Effector CD8-positive, alpha-beta T cell (primary cell): ENCODE results near the gene KIRREL3.

Experiments used
- DNase-seq: peaks from one replicate; lab custom pipeline; 2025; lab: John Stamatoyannopoulos, UW

KIRREL3 gene

GRCh38 chr11:126529037-126529436 is 471.5 kb downstream of the KIRREL3 start:
- DNase-seq = no peak

GRCh38 chr11:126528075-126528474 is 472.5 kb downstream of the KIRREL3 start:
- no peak for DNase-seq

DNA sequence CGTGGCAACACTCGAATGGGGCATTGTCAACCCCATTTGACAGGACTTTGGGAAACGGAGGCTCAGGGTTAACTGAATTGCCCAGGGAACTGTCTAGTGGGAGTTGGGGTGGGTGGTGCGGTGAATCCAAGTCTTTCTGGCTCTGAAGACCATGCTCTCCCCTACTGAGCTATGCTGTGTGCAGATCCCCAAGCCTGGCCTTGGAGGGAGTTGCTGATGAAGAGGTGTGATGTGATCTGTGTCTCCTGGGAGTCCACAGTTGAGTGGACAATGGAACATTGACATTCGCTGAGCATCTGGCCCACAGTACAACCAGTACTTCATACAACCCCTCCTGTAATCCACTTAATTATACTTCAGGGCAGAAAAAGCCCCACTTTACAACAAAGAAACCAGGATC is 472.9 kb downstream of the KIRREL3 start:
- DNase-seq = no peak

GRCh38 chr11:126526471-126526870 is 474.1 kb downstream of the KIRREL3 start:
- DNase-seq = no peak

DNA sequence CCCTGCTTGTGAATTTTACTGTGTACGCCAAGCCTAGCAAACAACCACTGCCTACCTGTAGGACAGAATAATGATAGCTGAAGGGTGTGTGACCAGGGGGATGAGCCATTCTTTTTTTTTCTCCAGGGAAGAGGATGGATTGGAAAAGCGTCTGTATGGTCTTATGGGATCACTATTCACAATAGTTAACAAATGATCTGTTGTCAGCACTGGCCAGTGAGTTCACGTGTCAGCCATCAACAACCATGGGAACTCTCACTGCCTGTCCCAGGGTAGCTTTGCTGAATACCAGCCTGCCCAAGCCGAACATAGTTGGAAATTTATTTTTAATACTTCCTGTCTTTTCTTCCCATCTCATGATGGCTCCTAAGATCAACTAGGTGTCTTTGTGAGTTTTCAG is 474.9 kb downstream of the KIRREL3 start:
- no peak for DNase-seq

DNA sequence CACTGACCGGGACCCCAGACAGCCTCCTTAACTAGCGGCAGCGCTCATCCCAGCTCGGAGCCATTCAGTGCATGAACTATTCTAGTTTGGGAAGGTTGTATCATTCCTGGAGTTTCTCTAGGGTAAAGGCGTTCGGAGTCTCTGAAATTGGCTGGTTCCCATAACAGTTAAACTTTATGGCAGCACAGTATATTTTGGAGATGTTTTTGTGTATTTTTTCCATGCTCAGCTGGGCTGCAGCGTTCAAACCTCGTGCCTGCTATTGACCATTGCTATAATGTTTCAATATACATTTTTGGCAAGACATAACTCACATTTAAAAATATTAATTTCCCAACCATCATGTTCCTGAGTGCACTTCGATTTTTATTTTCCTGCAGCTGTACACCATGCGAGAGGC is 475.4 kb downstream of the KIRREL3 start:
- no peak for DNase-seq

GRCh38 chr11:126523441-126524205 is 476.9 kb downstream of the KIRREL3 start:
- DNase-seq = no peak

DNA sequence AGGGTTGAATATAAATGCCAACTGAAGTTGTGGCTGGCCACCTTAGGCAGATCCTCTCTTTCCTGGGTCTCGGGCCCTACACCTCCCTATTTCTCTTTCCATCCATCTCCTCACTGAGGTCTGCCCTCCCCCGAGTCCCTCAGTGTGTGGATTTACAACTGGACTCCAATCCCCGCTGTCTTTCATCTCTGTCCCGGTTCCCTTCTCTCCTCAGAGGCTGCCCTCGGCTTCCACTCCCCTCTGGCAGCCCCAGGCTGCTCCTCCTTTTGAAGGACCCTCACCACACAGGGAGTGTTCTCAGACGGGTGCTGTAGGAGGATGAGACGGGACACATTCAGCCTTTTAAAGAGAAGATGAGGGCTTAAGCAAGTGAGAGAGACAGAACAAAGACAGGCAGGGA is 478.0 kb downstream of the KIRREL3 start:
- no peak for DNase-seq

DNA sequence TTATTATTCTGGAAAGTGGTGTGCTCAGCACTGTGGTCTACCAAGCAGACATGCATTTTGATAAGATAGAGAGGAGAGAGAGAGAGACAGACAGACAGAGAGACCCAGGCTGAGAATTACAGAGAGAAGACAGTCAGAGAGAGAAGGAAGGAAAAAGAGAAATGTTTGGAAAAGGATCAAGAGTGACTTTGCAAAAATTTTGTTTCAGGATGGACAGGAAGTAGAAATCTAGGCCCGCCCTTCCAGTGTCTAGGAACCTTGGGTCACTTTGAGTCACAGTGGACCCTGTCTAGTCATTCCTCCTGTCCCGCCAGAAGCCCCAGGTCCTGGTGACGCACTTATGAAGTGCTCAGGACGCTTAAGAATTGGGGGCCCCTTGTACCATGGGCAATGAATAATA is 478.4 kb downstream of the KIRREL3 start:
- no peak for DNase-seq

DNA sequence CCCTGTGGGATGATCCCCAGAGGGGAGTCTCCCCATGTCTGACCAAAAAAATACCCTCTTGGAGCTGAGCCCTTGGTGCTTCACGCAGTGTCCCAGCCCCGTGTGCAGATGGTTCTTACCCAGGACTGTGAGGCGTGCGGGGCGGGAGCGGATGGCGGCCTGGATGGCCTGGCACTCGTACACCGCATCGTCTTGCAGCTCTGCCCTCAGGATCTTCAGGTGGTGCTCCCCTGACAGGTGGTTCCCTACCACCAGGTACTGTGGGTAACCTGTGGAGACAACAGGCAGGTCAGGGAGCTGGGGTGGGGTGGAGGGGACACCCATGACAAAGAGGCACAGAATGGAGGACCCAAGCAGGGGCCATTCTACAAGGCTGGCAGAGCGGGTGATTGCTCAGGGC is 479.4 kb downstream of the KIRREL3 start:
- DNase-seq = no peak

GRCh38 chr11:126519764-126520734 is 480.5 kb downstream of the KIRREL3 start:
- DNase-seq = no peak

- DNase-seq = no peak
These were observed 481.4 kb downstream of the KIRREL3 start for GRCh38 chr11:126518972-126519690.

DNA sequence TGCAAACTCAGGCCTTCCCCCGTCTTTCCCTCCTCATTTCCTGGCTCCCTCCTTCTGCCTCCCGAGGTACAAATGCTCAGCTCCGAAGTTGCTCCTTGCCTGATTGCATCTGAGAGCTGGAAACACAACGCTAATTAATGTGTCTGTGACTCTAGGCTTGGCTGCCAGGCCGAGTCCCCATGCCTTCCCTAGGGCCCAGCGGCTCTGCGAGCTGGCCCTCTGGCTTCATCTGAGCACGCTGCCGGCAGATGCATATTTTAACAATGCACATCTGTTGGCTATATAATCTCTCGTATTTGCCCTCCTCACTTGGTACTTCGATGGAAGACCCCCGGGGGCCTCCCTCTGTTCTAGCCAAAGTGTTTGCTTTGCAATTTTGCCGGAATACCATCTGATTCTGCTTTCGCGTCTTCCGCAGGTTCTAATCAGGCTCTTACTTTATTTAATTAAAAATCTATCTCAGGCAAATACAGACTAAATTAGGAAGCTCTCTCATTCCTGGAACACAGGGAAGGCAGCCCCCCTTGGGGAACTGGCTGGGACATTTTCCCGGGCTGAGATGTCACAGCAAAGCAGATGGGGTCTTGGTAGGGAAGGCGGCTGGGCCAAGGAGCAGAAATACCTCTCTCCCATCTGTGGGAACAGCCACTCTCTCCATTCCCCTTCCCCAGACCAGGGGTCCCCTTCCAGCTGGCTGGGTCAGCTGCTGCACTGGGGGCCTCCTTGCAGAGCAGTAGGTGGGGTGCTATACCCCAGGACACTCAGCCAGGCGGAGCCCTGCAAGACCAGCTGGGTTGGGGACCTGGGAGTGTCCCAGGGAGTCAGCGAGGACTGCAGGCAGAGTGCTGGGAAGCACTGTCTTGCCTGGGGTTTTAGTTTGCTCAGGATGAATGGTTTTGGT is 482.2 kb downstream of the KIRREL3 start:
- no peak for DNase-seq

- no peak for DNase-seq
These were observed 485.1 kb downstream of the KIRREL3 start for GRCh38 chr11:126515501-126515900.

- DNase-seq = no peak
These were observed 486.4 kb downstream of the KIRREL3 start for GRCh38 chr11:126514061-126514693.

GRCh38 chr11:126512741-126513715 is 487.5 kb downstream of the KIRREL3 start:
- DNase-seq = no peak

DNA sequence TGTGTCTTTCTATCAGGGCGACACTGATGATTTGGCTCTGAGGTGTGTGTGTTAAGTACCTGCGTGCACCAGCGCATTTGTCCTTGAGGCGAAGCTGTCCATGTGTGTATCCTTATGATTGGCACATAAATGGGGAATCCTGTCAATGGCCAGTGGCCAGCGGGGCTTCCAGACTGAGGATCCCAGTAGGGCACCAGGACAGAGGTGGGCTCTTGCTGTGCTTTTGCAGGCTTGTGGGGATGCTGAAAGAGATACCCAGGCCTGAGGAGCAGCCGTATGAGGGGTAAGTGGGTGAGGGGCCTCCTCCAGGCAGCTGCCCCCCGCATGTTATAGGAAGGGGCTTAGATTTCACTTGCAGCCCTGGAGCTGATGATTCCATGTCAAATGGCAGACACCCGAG is 488.3 kb downstream of the KIRREL3 start:
- no peak for DNase-seq

GRCh38 chr11:126511475-126512115 is 489.0 kb downstream of the KIRREL3 start:
- no peak for DNase-seq
